Measurements from ENCODE around the gene PTAR1.

The PTAR1 gene

DNA sequence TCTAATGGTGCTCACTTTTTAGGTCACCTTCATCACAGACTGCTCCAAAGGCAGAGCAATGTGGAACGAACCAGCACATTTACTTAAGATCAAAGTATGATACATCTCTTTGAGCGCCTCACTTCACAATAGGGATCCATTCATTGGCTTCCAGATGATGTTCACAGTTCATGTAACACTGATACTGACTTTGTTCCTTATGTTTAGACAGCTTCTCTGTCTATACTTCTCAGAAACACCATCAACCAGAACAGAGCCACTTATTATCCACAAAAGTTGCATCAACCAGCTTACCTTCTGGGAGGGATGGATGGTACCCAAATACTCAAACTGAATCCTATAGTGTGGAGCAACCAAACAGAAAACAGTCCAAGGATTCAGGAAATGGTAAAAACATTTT, 4.6 kb downstream of the PTAR1 start:
- no peaks in the 10 kb centered on the region for H3K27me3 ChIP-seq (replicated peaks in 2 of 5; ENCODE audit: control insufficient read depth in 4 of 5, insufficient read depth in 5 of 5, low read length in 4 of 5)
- 96% methylated on average over 2 of the region's 2 CpGs for WGBS (ENCODE audit: insufficient coverage)
- peaks cover 2 to 17% (median 9%) of the 10 kb centered on the region in 4 experiments for H3K4me1 ChIP-seq (ENCODE audit: control extremely low read depth in 1 of 4, control insufficient read depth in 4 of 4, insufficient read depth in 4 of 4, low read length in 3 of 4)
- DNase-seq = no peak
- peaks cover 0 to 12% (median 3%) of the 10 kb centered on the region in 4 experiments for H3K36me3 ChIP-seq (ENCODE audit: control insufficient read depth in 4 of 4, insufficient read depth in 4 of 4, low read length in 3 of 4)
- no peak overlapping the region for H3K27ac ChIP-seq (ENCODE audit: insufficient read depth in 1 of 2, low read depth in 1 of 2, low read length in 2 of 2, poor library complexity in 1 of 2, severe bottlenecking in 2 of 2)
- H3K9me3 ChIP-seq (ENCODE audit: control extremely low read depth in 1 of 5, control insufficient read depth in 4 of 5, insufficient read depth in 2 of 5, low read depth in 1 of 5, low read length in 4 of 5) = no peaks in the 10 kb centered on the region
- no peak overlapping the region for H3K4me3 ChIP-seq (ENCODE audit: control insufficient read depth in 1 of 7, extremely low read depth in 1 of 7, insufficient read depth in 4 of 7, low read depth in 2 of 7, low read length in 6 of 7)
- CTCF ChIA-PET = interaction anchor here (1.0 to 1.2 kb wide), 3 partner anchors 8 to 83 kb away, joined by 3 to 7 read pairs (median 3); partner anchors contain the start of gene APBA1
- POLR2A ChIA-PET = no interaction called here

- ChIA-PET POLR2A (no interaction called here), CTCF (interaction anchor here (1.1 kb wide), 1 partner anchor 80 kb away, joined by 3 read pairs; no protein-coding TSS in a partner anchor)
- Histone ChIP-seq H3K4me3 (ENCODE audit: control insufficient read depth in 1 of 7, extremely low read depth in 1 of 7, insufficient read depth in 4 of 7, low read depth in 2 of 7, low read length in 6 of 7) (no peak overlapping the region), H3K36me3 (ENCODE audit: control insufficient read depth in 4 of 4, insufficient read depth in 4 of 4, low read length in 3 of 4) (peaks cover 3 to 21% (median 7%) of the 10 kb centered on the region in 4 experiments), H3K9me3 (ENCODE audit: control extremely low read depth in 1 of 5, control insufficient read depth in 4 of 5, insufficient read depth in 2 of 5, low read depth in 1 of 5, low read length in 4 of 5) (no peaks in the 10 kb centered on the region), H3K27me3 (replicated peaks in 2 of 5; ENCODE audit: control insufficient read depth in 4 of 5, insufficient read depth in 5 of 5, low read length in 4 of 5) (no peaks in the 10 kb centered on the region), H3K4me1 (ENCODE audit: control extremely low read depth in 1 of 4, control insufficient read depth in 4 of 4, insufficient read depth in 4 of 4, low read length in 3 of 4) (peaks cover 2 to 16% (median 6%) of the 10 kb centered on the region in 4 experiments), H3K27ac (ENCODE audit: insufficient read depth in 1 of 2, low read depth in 1 of 2, low read length in 2 of 2, poor library complexity in 1 of 2, severe bottlenecking in 2 of 2) (no peak overlapping the region)
- WGBS (ENCODE audit: insufficient coverage) = no CpG with 5 or more reads among the region's 3 CpGs
- DNase-seq = no peak
Measured at GRCh38 chr9:69753830-69754229, 6.0 kb downstream of the PTAR1 start.

- Histone ChIP-seq H3K27me3 (replicated peaks in 2 of 5; ENCODE audit: control insufficient read depth in 4 of 5, insufficient read depth in 5 of 5, low read length in 4 of 5) (no peaks in the 10 kb centered on the region), H3K27ac (ENCODE audit: insufficient read depth in 1 of 2, low read depth in 1 of 2, low read length in 2 of 2, poor library complexity in 1 of 2, severe bottlenecking in 2 of 2) (no peak overlapping the region), H3K4me1 (ENCODE audit: control extremely low read depth in 1 of 4, control insufficient read depth in 4 of 4, insufficient read depth in 4 of 4, low read length in 3 of 4) (peaks cover 0 to 26% (median 13%) of the 10 kb centered on the region in 4 experiments), H3K36me3 (ENCODE audit: control insufficient read depth in 4 of 4, insufficient read depth in 4 of 4, low read length in 3 of 4) (peaks cover 3 to 27% (median 11%) of the 10 kb centered on the region in 4 experiments), H3K4me3 (ENCODE audit: control insufficient read depth in 1 of 7, extremely low read depth in 1 of 7, insufficient read depth in 4 of 7, low read depth in 2 of 7, low read length in 6 of 7) (no peak overlapping the region), H3K9me3 (ENCODE audit: control extremely low read depth in 1 of 5, control insufficient read depth in 4 of 5, insufficient read depth in 2 of 5, low read depth in 1 of 5, low read length in 4 of 5) (no peaks in the 10 kb centered on the region)
- WGBS (ENCODE audit: insufficient coverage) = 40% methylated on average over 1 of the region's 2 CpGs
- ChIA-PET POLR2A (no interaction called here), CTCF (no interaction called here)
- DNase-seq = no peak
Measured at GRCh38 chr9:69750085-69750484, 9.7 kb downstream of the PTAR1 start.

DNA sequence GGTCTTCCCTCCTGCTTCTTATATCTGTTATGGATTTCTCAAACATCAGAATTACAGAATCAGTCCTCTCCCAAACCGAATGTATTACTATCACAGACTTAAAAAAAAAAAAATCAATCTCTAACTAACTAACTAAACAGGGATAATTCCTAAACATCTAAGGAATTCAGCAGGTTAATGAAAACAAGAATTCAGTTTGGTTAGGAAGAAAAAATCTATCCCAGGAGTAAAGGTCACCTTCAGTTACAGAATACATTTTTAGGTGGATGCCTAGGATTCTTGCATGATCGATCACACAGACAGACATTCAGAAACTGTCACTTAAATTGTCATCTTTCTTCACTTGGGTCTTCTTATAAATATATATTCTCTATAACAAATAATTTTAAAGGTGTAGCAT, 11.5 kb downstream of the PTAR1 start:
- 100% methylated on average over 1 of the region's 2 CpGs for WGBS (ENCODE audit: insufficient coverage)
- Histone ChIP-seq H3K4me1 (ENCODE audit: control extremely low read depth in 1 of 4, control insufficient read depth in 4 of 4, insufficient read depth in 4 of 4, low read length in 3 of 4) (peaks cover 0 to 26% (median 14%) of the 10 kb centered on the region in 4 experiments), H3K36me3 (ENCODE audit: control insufficient read depth in 4 of 4, insufficient read depth in 4 of 4, low read length in 3 of 4) (peaks cover 8 to 32% (median 9%) of the 10 kb centered on the region in 4 experiments), H3K27ac (ENCODE audit: insufficient read depth in 1 of 2, low read depth in 1 of 2, low read length in 2 of 2, poor library complexity in 1 of 2, severe bottlenecking in 2 of 2) (no peak overlapping the region), H3K9me3 (ENCODE audit: control extremely low read depth in 1 of 5, control insufficient read depth in 4 of 5, insufficient read depth in 2 of 5, low read depth in 1 of 5, low read length in 4 of 5) (no peaks in the 10 kb centered on the region), H3K27me3 (replicated peaks in 2 of 5; ENCODE audit: control insufficient read depth in 4 of 5, insufficient read depth in 5 of 5, low read length in 4 of 5) (no peaks in the 10 kb centered on the region), H3K4me3 (ENCODE audit: control insufficient read depth in 1 of 7, extremely low read depth in 1 of 7, insufficient read depth in 4 of 7, low read depth in 2 of 7, low read length in 6 of 7) (no peak overlapping the region)
- POLR2A ChIA-PET = no interaction called here
- CTCF ChIA-PET = interaction anchor here (1.1 kb wide), 1 partner anchor 76 kb away, joined by 3 read pairs; the partner anchor contains the start of gene APBA1
- no peak for DNase-seq

GRCh38 chr9:69746859-69747560, 12.8 kb downstream of the PTAR1 start:
- DNase-seq = no peak
- ChIA-PET POLR2A (no interaction called here), CTCF (interaction anchor here (0.8 to 2.0 kb wide), 4 partner anchors 9 to 524 kb away, joined by 3 to 7 read pairs (median 4); no protein-coding TSS in a partner anchor)
- no peaks in the 10 kb centered on the region for H3K9me3 ChIP-seq (ENCODE audit: control extremely low read depth in 1 of 5, control insufficient read depth in 4 of 5, insufficient read depth in 2 of 5, low read depth in 1 of 5, low read length in 4 of 5)
- no peak overlapping the region for H3K4me3 ChIP-seq (ENCODE audit: control insufficient read depth in 1 of 7, extremely low read depth in 1 of 7, insufficient read depth in 4 of 7, low read depth in 2 of 7, low read length in 6 of 7)
- no peaks in the 10 kb centered on the region for H3K27me3 ChIP-seq (replicated peaks in 2 of 5; ENCODE audit: control insufficient read depth in 4 of 5, insufficient read depth in 5 of 5, low read length in 4 of 5)
- peak overlapping the region in 1 of 2 experiments; percentile 55 for H3K27ac ChIP-seq (ENCODE audit: insufficient read depth in 1 of 2, low read depth in 1 of 2, low read length in 2 of 2, poor library complexity in 1 of 2, severe bottlenecking in 2 of 2)
- peaks cover 0 to 26% (median 14%) of the 10 kb centered on the region in 4 experiments for H3K4me1 ChIP-seq (ENCODE audit: control extremely low read depth in 1 of 4, control insufficient read depth in 4 of 4, insufficient read depth in 4 of 4, low read length in 3 of 4)
- 56% methylated on average over 2 of the region's 3 CpGs for WGBS (ENCODE audit: insufficient coverage)
- H3K36me3 ChIP-seq (ENCODE audit: control insufficient read depth in 4 of 4, insufficient read depth in 4 of 4, low read length in 3 of 4) = peaks cover 8 to 32% (median 9%) of the 10 kb centered on the region in 4 experiments

GRCh38 chr9:69745716-69746437, 13.9 kb downstream of the PTAR1 start:
- no peaks in the 10 kb centered on the region for H3K9me3 ChIP-seq (ENCODE audit: control extremely low read depth in 1 of 5, control insufficient read depth in 4 of 5, insufficient read depth in 2 of 5, low read depth in 1 of 5, low read length in 4 of 5)
- peak; percentile 20 to 73 (median 59) for DNase-seq
- CTCF ChIA-PET = interaction anchor here (0.9 to 2.0 kb wide), 5 partner anchors 9 to 324 kb away, joined by 3 to 7 read pairs (median 3); partner anchors contain the start of gene APBA1
- 50% methylated on average over 2 of the region's 3 CpGs for WGBS (ENCODE audit: insufficient coverage)
- peak overlapping the region in 1 of 7 experiments; percentile 8 for H3K4me3 ChIP-seq (ENCODE audit: control insufficient read depth in 1 of 7, extremely low read depth in 1 of 7, insufficient read depth in 4 of 7, low read depth in 2 of 7, low read length in 6 of 7)
- POLR2A ChIA-PET = no interaction called here
- H3K36me3 ChIP-seq (ENCODE audit: control insufficient read depth in 4 of 4, insufficient read depth in 4 of 4, low read length in 3 of 4) = peaks cover 9 to 34% (median 10%) of the 10 kb centered on the region in 4 experiments
- peak overlapping the region; percentile 1 to 55 for H3K27ac ChIP-seq (ENCODE audit: insufficient read depth in 1 of 2, low read depth in 1 of 2, low read length in 2 of 2, poor library complexity in 1 of 2, severe bottlenecking in 2 of 2)
- H3K27me3 ChIP-seq (replicated peaks in 2 of 5; ENCODE audit: control insufficient read depth in 4 of 5, insufficient read depth in 5 of 5, low read length in 4 of 5) = no peaks in the 10 kb centered on the region
- H3K4me1 ChIP-seq (ENCODE audit: control extremely low read depth in 1 of 4, control insufficient read depth in 4 of 4, insufficient read depth in 4 of 4, low read length in 3 of 4) = peaks cover 0 to 26% (median 14%) of the 10 kb centered on the region in 4 experiments

Data from common myeloid progenitor, CD34-positive (primary cell).